DOHH2 (cell line): Measurements from ENCODE around the gene NIPAL3.

Experiments used
- H3F3A ChIP-seq: fragments of 200-600 bp; sonication (generic), shearing (Covaris generic); 2 replicates; pipeline ENCODE4 v1.6.0; 2016; ENCODE audit warnings: antibody characterized with exemption, mild to moderate bottlenecking; ENCODE audit not compliant: control insufficient read depth, insufficient read depth
- H3K27ac ChIP-seq: fragments of 200-600 bp; sonication (generic); 2 replicates; pipeline ENCODE4 v1.5.1; 2014; ENCODE audit warnings: low read depth, mild to moderate bottlenecking, low read length, moderate library complexity
- H3K27me3 ChIP-seq: fragments of 200-600 bp; sonication (generic); 2 replicates; pipeline ENCODE4 v1.6.1; 2014; ENCODE audit warnings: mild to moderate bottlenecking, low read length, mixed read lengths; ENCODE audit not compliant: control insufficient read depth
- H3K36me3 ChIP-seq: fragments of 200-600 bp; sonication (generic); 2 replicates; pipeline ENCODE4 v1.6.1; 2014; ENCODE audit warnings: mild to moderate bottlenecking, low read length, moderate library complexity, mixed read lengths; ENCODE audit not compliant: control insufficient read depth
- H3K4me1 ChIP-seq: fragments of 200-600 bp; sonication (generic); 2 replicates; pipeline ENCODE4 v1.6.1; 2014; ENCODE audit warnings: mild to moderate bottlenecking, low read length, mixed read lengths; ENCODE audit not compliant: control insufficient read depth
- H3K4me2 ChIP-seq: fragments of 200-600 bp; sonication (generic); 2 replicates; pipeline ENCODE4 v1.6.0; 2014; ENCODE audit warnings: mild to moderate bottlenecking, low read length, moderate library complexity
- H3K4me3 ChIP-seq: fragments of 200-600 bp; sonication (generic); 2 replicates; pipeline ENCODE4 v1.5.1; 2014; ENCODE audit warnings: mild to moderate bottlenecking, low read length, mixed read lengths
- H3K79me2 ChIP-seq: fragments of 200-600 bp; sonication (generic); 2 replicates; pipeline ENCODE4 v1.6.1; 2014; ENCODE audit warnings: mild to moderate bottlenecking, low read length, mixed read lengths; ENCODE audit not compliant: control insufficient read depth
- H3K9me2 ChIP-seq: fragments of 200-600 bp; sonication (generic); replicated peaks from 2 replicates; pipeline ENCODE4 v1.6.1; 2014; ENCODE audit warnings: mild to moderate bottlenecking, low read length, mixed read lengths; ENCODE audit not compliant: control insufficient read depth
- H3K9me3 ChIP-seq: fragments of 200-600 bp; sonication (generic); 2 replicates; pipeline ENCODE4 v1.6.1; 2014; ENCODE audit warnings: antibody characterized with exemption, low read length, mixed read lengths; ENCODE audit not compliant: control insufficient read depth, insufficient read depth
- H4K20me1 ChIP-seq: fragments of 200-600 bp; sonication (generic); 2 replicates; pipeline ENCODE4 v1.6.0; 2014; ENCODE audit warnings: low read depth, mild to moderate bottlenecking, antibody characterized with exemption, low read length, moderate library complexity; ENCODE audit not compliant: control insufficient read depth, insufficient read depth
- EZH2phosphoT487 ChIP-seq: fragments of 200-600 bp; sonication (generic); IDR thresholded peaks from 2 replicates; pipeline ENCODE4 v1.6.1; 2017; ENCODE audit warnings: borderline replicate concordance, mild to moderate bottlenecking, antibody characterized with exemption, low read length, moderate library complexity, mixed read lengths
- TF ChIP-seq, protein P1 (sequence below): fragments of 200-600 bp; sonication (generic); IDR thresholded peaks from one replicate; pipeline ENCODE4 v1.5.1; 2014; ENCODE audit warnings: antibody characterized with exemption, mild to moderate bottlenecking, low read depth, low read length; ENCODE audit not compliant: poor library complexity, severe bottlenecking

Gene NIPAL3

DNA sequence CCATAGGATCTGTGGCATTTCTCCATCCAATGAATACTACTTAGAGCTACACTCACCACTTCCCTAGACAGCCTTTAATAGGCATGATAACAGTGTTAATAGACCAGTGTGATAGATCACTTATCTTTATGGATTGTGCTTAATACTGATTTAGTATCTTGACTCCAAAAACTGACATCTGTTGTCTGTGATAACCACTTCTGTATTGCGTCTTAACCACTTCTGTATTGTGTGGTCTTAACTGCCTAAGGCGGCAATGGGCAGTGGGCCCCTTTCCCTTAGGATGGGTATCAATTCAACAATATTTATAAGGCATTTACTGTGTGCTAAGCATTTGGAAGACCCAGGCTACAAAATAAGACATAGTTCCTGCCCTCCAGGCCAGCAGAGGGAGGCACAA is 55.0 kb downstream of the NIPAL3 start:
- H3K4me1 ChIP-seq: no peaks in the 10 kb centered on the region
- no peak overlapping the region for H3K4me3 ChIP-seq
- no peaks in the 10 kb centered on the region for H3K79me2 ChIP-seq
- H3K27ac ChIP-seq: no peak overlapping the region
- peaks cover 4% of the 10 kb centered on the region for H3K36me3 ChIP-seq
- H3K27me3 ChIP-seq: no peaks in the 10 kb centered on the region
- H3K9me3 ChIP-seq: no peaks in the 10 kb centered on the region
- peaks cover 3% of the 10 kb centered on the region; the same call in 1 of the 2 replicates for H3F3A ChIP-seq
- H3K4me2 ChIP-seq: no peak overlapping the region
- H3K9me2 ChIP-seq: no peaks in the 10 kb centered on the region
- no peak for TF ChIP-seq EZH2phosphoT487
- TF ChIP-seq, protein P1, sequence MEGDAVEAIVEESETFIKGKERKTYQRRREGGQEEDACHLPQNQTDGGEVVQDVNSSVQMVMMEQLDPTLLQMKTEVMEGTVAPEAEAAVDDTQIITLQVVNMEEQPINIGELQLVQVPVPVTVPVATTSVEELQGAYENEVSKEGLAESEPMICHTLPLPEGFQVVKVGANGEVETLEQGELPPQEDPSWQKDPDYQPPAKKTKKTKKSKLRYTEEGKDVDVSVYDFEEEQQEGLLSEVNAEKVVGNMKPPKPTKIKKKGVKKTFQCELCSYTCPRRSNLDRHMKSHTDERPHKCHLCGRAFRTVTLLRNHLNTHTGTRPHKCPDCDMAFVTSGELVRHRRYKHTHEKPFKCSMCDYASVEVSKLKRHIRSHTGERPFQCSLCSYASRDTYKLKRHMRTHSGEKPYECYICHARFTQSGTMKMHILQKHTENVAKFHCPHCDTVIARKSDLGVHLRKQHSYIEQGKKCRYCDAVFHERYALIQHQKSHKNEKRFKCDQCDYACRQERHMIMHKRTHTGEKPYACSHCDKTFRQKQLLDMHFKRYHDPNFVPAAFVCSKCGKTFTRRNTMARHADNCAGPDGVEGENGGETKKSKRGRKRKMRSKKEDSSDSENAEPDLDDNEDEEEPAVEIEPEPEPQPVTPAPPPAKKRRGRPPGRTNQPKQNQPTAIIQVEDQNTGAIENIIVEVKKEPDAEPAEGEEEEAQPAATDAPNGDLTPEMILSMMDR: no peak
- H4K20me1 ChIP-seq: no peaks in the 10 kb centered on the region

DNA sequence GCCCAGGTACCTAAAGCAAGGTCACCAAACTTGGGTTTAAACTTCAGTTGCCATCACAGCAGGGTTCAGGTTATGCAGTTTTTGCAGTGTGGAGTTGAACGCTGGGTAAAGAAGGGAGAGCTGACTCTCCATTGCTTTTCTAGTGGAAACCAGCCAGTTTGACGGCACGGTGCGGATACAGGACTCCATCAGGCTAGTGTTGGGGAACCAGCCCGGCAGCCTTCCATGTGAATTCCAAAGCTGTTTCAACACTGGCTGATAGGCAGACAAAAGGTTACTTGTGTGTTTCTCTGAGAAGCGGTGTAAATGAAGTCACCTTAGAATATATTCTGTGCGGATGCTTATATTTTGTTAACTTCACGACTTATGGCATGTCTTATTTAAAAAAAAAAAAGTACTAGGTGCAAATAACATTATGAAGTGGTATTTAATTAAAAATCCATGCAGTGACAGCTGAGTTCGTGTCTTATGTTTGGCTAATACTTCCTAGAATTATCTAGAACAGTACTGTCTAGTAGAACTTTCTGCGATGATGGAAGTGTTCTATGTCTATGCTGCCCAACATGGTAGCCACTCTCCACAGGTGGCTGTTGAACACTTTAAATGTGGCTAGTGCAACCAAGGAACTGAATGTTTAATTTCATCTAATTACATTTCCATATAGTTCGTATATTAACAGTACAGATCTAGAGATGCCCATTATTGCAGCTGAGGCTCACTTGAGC is 57.1 kb downstream of the NIPAL3 start:
- Histone ChIP-seq H3K4me2 (no peak overlapping the region), H4K20me1 (no peaks in the 10 kb centered on the region), H3K4me3 (no peak overlapping the region), H3K36me3 (no peaks in the 10 kb centered on the region), H3K27ac (no peak overlapping the region), H3K79me2 (no peaks in the 10 kb centered on the region), H3K9me3 (no peaks in the 10 kb centered on the region), H3K9me2 (no peaks in the 10 kb centered on the region), H3K27me3 (no peaks in the 10 kb centered on the region), H3K4me1 (no peaks in the 10 kb centered on the region), H3F3A (peaks cover 3% of the 10 kb centered on the region; the same call in 1 of the 2 replicates)
- TF ChIP-seq EZH2phosphoT487: no peak
- TF ChIP-seq, protein P1: no peak

DNA sequence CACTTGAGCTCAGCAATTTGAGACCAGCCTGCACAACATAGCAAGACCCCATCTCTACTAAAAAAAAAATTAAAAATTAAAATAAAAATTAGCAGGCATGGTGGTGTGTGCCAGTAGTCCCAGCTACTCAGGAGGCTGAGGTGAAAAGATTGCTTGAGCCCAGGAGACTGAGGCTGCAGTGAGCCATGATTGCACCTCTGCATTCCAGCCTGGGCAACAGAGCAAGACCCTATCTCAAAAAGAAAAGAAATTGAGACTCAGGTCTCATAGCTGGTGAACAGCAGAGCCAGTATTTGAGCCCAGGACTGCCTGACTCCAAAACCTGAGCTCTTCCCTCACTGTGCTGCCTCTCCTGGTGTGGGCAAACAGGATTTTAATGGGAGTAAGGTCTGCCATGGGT is 58.6 kb downstream of the NIPAL3 start:
- TF ChIP-seq, protein P1: no peak
- TF ChIP-seq EZH2phosphoT487: no peak
- no peaks in the 10 kb centered on the region for H3K9me3 ChIP-seq
- no peaks in the 10 kb centered on the region for H3K9me2 ChIP-seq
- H3K36me3 ChIP-seq: no peaks in the 10 kb centered on the region
- peaks cover 3% of the 10 kb centered on the region; the same call in 1 of the 2 replicates for H3F3A ChIP-seq
- no peaks in the 10 kb centered on the region for H3K4me1 ChIP-seq
- no peaks in the 10 kb centered on the region for H3K27me3 ChIP-seq
- no peak overlapping the region for H3K4me2 ChIP-seq
- no peak overlapping the region for H3K4me3 ChIP-seq
- H3K79me2 ChIP-seq: no peaks in the 10 kb centered on the region
- no peaks in the 10 kb centered on the region for H4K20me1 ChIP-seq
- H3K27ac ChIP-seq: no peak overlapping the region
